GM12801 (cell line): Measurements from ENCODE around the gene UPK2.

Source experiments
- CTCF ChIP-seq: IDR thresholded peaks from one replicate; pipeline ENCODE4 v1.5.1; 2011; ENCODE audit warnings: control low read depth; ENCODE audit not compliant: insufficient read length; ENCODE audit errors: extremely low read depth

The UPK2 gene

GRCh38 chr11:118921121-118921928 lies 34.8 kb upstream of the UPK2 start:
- TF ChIP-seq CTCF = no peak

GRCh38 chr11:118921929-118922744 lies 34.0 kb upstream of the UPK2 start:
- TF ChIP-seq CTCF = no peak

- no peak for TF ChIP-seq CTCF
These were observed 33.1 kb upstream of the UPK2 start for GRCh38 chr11:118922745-118923627.

- TF ChIP-seq CTCF = no peak
These were observed 32.1 kb upstream of the UPK2 start for GRCh38 chr11:118923721-118924587.

- TF ChIP-seq CTCF = no peak
These were observed 31.2 kb upstream of the UPK2 start for GRCh38 chr11:118924591-118925585.

- no peak for TF ChIP-seq CTCF
These were observed 28.5 kb upstream of the UPK2 start for GRCh38 chr11:118927554-118928100.
